Prostate gland (tissue), 2 donors: ENCODE measurements around the gene NFASC.

Source experiments
- CTCF ChIP-seq, 4 experiments: fragments of 200-600 bp in 2 of 4; fragments of 450-650 bp in 2 of 4; sonication (generic) in 2 of 4; IDR thresholded peaks; 1 replicate in 3 of 4; 2 replicates in 1 of 4; pipeline ENCODE4 v1.5.1; 2016 to 2019; ENCODE audit warnings: antibody characterized with exemption in 4 of 4, mild to moderate bottlenecking in 2 of 4, moderate library complexity in 2 of 4
- POLR2A ChIP-seq: fragments of 450-650 bp; IDR thresholded peaks from one replicate; pipeline ENCODE4 v1.6.1; 2016; ENCODE audit warnings: antibody characterized with exemption, mild to moderate bottlenecking
- POLR2AphosphoS5 ChIP-seq: sonication (generic); formaldehyde crosslinking; IDR thresholded peaks from one replicate; pipeline ENCODE4 v1.6.1; 2017; ENCODE audit warnings: antibody characterized with exemption

GRCh38 chr1:204983136-204983535 lies 112.5 kb downstream of the NFASC start:
- TF ChIP-seq CTCF (IDR thresholded peaks at IDR 0.05) (no peak), POLR2A (no peak), POLR2AphosphoS5 (no peak)
